Activated naive CD4-positive, alpha-beta T cell (primary cell): ENCODE data around the gene ANKLE2.

Experiments
- DNase-seq, 4 experiments: peaks; one replicate each; lab custom pipeline; 2025; lab: John Stamatoyannopoulos, UW

Gene ANKLE2

GRCh38 chr12:132743831-132744230 lies 17.8 kb downstream of the ANKLE2 start:
- DNase-seq = no peak

- DNase-seq = no peak
These were observed 20.0 kb downstream of the ANKLE2 start for GRCh38 chr12:132741620-132742019.

- no peak for DNase-seq
These were observed 21.0 kb downstream of the ANKLE2 start for GRCh38 chr12:132740652-132741051.

- no peak for DNase-seq
These were observed 21.4 kb downstream of the ANKLE2 start for GRCh38 chr12:132740313-132740646.

- no peak for DNase-seq
These were observed 21.9 kb downstream of the ANKLE2 start for GRCh38 chr12:132739600-132740312.

- no peak for DNase-seq
These were observed 24.7 kb downstream of the ANKLE2 start for GRCh38 chr12:132736913-132737312.

- no peak for DNase-seq
These were observed 25.3 kb downstream of the ANKLE2 start for GRCh38 chr12:132736378-132736777.

GRCh38 chr12:132735496-132735895 lies 26.1 kb downstream of the ANKLE2 start:
- DNase-seq = no peak

- DNase-seq = no peak
These were observed 27.4 kb downstream of the ANKLE2 start for GRCh38 chr12:132734206-132734605.

GRCh38 chr12:132731574-132731973 lies 30.1 kb downstream of the ANKLE2 start:
- DNase-seq = no peak

GRCh38 chr12:132730353-132730752 lies 31.3 kb downstream of the ANKLE2 start:
- DNase-seq = no peak

GRCh38 chr12:132729541-132730320 lies 31.9 kb downstream of the ANKLE2 start:
- no peak for DNase-seq

- no peak for DNase-seq
These were observed 33.1 kb downstream of the ANKLE2 start for GRCh38 chr12:132728502-132728901.

GRCh38 chr12:132727091-132727794 lies 34.4 kb downstream of the ANKLE2 start:
- DNase-seq = no peak

GRCh38 chr12:132726386-132726785 lies 35.2 kb downstream of the ANKLE2 start:
- no peak for DNase-seq

GRCh38 chr12:132724506-132725241 lies 37.0 kb downstream of the ANKLE2 start:
- no peak for DNase-seq

GRCh38 chr12:132723764-132724140 lies 37.9 kb downstream of the ANKLE2 start:
- DNase-seq = no peak

- DNase-seq = no peak
These were observed 38.4 kb downstream of the ANKLE2 start for GRCh38 chr12:132723015-132723763.

GRCh38 chr12:132720606-132721345 lies 40.9 kb downstream of the ANKLE2 start:
- no peak for DNase-seq

GRCh38 chr12:132719954-132720324 lies 41.7 kb downstream of the ANKLE2 start:
- no peak for DNase-seq
